HG03565 (cell line): ENCODE measurements around the gene HIVEP2.
A peak's percentile ranks its signal among the peaks of the same experiment; 100 is the strongest.

Experiments used
- ATAC-seq: cut with Tn5 transposase; IDR thresholded peaks from one replicate; pipeline ENCODE4 v1.9.1; 2021; ENCODE audit warnings: mild to moderate bottlenecking, moderate library complexity; ENCODE audit not compliant: unreplicated experiment

Gene HIVEP2

GRCh38 chr6:142823256-142823902 is 121.6 kb downstream of the HIVEP2 start:
- ATAC-seq, result no peak

DNA sequence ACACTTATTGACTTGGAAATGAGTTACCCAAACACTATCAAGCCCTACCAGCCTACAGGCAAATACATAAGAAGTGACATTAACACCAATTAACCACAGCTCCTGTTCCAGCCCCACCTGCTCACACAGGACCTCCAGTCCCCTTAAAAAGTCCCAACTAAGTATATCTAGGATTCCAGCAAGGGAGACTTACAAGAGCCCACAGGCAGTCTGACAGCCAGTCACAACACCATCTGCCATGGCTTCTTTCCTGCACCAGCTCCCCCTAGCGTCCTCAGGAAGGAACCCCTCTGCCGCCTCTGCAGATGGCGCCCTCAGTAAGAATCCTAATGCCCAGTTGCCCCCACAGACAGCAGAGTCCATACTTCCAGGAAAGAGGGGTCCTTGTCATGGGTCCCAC is 122.1 kb downstream of the HIVEP2 start:
- no peak for ATAC-seq

- ATAC-seq, result peak; percentile 71
Observed at GRCh38 chr6:142822383-142822782, 122.6 kb downstream of the HIVEP2 start.

DNA sequence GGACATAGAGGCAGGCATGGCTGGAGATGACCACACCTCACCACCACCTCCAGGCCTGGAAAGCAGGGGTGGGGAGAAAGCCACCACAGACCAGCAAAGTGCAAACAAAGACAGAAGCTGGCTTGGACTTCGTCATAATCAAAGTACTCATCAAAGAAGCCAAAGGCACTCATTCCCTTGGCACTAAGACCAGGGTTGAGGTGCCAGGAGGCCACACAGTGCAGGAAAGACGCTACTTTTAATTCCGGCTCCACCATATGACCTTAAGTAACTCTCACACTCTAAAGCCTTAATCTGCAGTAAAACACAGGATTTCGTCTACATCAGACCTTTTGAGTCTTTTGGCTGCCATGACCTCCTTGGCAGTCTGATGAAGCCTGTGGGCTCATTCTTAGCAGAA is 123.1 kb downstream of the HIVEP2 start:
- ATAC-seq, result no peak

DNA sequence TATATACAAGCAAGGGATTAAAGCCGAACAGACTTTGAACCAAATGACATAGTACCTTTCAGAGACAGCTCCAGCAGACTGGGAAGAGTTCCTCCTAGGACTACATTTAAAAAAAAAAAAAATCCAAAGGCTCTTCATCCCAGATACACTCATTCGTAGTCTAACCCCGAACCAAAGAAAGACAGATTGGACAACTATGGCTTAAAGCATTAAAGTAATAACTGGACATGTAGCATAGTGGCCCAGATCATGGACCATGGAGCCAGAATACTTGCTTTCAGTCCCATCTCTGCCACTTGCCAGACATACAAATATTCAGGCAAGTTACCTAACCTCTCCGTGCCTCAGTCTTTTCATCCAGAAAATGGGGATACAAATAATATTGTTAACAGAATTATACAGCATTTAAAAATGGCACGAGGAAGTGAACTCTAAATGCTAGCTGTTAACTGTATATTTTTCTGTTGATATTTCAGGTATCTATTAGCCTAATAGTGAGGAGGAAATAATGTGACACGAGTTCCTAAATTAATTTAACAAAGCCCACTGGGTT is 123.7 kb downstream of the HIVEP2 start:
- no peak for ATAC-seq

- ATAC-seq, result no peak
Observed at GRCh38 chr6:142820338-142821051, 124.5 kb downstream of the HIVEP2 start.

DNA sequence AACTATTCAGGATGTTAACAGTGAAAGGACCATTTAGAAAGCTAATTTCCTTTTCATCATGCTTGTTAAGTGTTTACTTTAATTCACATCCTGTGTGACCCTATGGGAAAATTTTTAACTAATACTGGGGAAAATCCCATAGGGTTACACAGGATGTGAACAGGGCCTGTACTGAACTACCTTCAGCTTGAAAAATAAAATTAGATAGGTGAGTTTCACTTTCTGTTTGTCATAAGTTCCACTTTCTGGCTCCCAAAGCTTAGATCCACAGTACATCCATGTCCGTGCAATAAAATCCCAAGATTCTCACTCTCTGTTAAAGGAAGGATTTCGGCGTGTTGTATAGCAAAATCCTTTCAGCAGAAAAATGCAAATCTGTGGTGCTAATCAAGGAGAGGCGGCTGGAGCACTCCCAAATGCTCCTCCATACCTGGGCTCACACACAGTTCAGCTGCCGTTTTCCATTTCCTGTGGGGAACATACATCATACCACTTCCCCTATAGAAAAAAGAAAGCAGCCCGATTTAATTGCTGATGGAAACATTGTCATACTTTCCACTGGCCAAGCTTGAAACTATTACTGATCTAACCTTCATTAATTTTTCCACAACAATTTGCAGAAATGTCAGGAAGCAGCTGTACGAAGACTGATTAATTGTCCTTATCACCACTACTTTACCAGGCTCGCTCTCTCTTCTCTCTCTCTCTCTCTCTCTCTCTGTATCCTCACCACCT is 125.2 kb downstream of the HIVEP2 start:
- ATAC-seq, result peak; percentile 53

DNA sequence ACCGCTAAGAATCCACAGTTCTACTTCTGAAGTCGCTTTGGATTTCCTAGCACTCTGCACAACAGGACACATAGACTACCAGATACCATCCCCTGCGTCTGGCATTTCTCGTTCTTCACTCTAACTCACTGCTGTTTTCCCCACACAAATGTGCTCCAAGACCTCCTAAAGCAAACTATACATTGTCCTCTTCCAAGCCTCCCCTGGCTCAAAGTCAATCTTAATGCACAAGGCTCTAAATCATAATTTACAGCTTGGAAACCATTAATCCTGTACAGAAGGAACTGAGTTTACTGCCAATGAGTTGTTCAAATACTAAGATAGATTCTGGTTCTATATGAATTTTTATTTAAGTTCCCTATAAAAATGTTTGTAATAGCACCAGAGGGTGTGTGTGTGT is 128.5 kb downstream of the HIVEP2 start:
- ATAC-seq, result no peak

- no peak for ATAC-seq
Observed at GRCh38 chr6:142816031-142816430, 128.9 kb downstream of the HIVEP2 start.

GRCh38 chr6:142811923-142812322 is 133.1 kb downstream of the HIVEP2 start:
- ATAC-seq, result no peak

DNA sequence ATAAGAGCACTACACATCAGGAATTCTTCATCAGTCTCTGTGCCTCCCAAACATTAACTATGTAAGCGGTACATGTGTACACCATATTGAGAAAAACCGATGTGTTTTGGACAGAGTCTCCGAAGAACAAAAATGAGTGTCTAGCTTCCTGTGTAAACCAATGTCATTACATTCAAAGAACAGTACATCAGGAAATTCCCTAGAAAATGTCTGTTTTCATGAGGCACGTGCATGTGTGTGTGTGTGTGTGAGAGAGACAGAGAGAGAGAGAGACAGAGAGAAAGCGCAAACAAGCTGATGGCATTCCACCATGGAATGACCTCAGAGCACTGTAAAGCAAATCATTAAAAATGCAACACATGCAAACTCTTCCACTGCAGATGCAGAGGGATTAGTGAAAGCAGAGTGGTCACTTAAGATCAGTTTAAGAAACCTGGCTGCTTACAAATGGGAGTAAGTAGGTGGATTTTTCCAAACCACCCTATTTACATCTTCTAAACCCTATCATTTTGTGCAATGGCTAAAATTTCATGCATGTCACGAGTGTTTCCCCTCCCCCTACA is 133.9 kb downstream of the HIVEP2 start:
- no peak for ATAC-seq

DNA sequence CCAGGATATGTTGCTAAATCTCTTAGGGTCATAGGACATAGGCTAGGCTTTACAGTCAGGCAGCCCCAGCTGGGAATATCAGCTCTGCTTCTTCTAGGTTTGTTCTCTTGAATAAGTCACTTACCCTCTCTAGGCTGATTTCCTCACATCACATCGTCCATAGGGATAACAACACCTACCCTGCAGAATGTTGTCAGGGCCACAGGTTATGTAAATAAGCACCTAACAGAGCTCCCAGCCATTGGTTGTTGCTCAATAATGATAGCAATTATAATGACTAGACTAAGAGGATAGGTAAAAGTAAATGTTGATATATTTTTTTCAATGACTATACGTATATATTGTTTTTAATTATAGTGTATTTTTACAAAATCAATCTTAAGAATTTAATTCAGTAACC is 135.0 kb downstream of the HIVEP2 start:
- no peak for ATAC-seq

DNA sequence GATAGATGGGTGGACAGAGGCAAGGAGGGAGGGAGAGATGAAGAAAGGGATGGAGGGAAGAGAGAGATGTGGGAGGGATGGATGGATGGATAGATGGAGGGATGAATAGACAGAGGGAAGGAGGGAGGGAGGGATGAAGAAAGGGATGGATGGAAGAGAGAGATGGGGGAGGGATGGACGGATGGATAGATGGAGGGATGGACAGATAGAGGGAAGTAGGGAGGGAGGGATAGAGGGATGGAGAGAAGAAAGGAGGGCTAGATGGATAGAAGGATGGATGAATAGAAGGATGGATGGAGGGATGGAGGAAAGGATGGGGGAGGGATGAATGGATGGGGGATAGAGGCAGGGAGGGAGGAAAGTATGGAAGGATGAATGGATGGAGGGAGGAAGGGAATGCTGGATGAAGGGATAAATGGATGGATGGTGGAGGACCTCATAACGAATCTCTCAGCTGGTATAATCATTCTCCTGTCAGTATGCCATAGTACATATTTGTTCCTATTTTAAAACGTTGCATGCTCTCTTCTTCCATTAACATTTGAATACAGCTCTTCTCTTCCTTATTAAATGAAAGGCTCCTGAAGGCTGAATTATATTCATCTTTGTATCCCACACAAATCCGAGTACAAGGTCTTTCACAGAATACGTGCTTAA is 136.4 kb downstream of the HIVEP2 start:
- ATAC-seq, result no peak

DNA sequence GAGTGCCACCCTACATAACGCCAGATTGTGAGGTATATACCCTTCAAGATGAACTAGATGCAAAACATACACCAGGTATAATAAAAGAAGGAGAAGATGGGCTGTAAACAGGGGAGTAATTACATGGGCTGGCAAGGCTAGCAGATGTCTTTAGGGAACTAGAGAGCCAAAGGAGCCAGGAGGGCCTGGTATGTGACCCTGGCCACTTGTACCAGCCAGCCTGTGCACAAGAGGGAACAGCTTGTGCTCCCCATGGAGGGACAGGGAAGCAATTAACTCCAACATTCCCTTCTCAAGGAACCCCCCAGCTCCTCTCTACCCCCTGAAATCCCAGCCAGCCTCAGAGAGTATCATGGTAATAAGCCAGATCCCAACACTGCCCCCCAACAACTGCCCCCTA is 139.9 kb downstream of the HIVEP2 start:
- ATAC-seq, result no peak

- no peak for ATAC-seq
Observed at GRCh38 chr6:142804490-142804889, 140.5 kb downstream of the HIVEP2 start.

DNA sequence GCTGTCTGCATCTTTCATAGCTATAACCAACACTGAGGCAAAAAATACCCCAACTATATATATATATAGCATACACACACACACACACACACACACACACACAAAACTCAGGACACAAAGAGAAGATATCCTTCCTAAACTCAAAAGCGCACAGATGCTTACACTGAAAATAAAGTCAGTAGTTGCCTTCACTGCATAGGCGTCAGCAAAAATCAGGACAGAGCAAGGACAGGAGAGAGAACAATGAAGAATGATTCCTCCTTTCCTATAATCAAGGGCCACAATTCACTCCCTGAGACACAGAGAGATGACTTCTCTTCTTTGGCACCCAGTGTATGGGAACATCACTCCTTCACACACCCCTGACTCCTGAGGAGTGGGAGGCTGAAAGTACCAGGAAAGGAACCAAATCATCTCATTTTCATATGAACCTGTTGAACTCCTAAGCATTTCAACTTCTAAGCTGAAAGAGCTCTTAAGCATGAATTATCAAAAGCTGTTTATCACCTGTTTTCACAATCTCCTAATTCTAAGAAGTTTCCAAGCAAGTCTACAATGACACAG is 141.4 kb downstream of the HIVEP2 start:
- ATAC-seq, result no peak

- ATAC-seq, result no peak
Observed at GRCh38 chr6:142803032-142803431, 141.9 kb downstream of the HIVEP2 start.

DNA sequence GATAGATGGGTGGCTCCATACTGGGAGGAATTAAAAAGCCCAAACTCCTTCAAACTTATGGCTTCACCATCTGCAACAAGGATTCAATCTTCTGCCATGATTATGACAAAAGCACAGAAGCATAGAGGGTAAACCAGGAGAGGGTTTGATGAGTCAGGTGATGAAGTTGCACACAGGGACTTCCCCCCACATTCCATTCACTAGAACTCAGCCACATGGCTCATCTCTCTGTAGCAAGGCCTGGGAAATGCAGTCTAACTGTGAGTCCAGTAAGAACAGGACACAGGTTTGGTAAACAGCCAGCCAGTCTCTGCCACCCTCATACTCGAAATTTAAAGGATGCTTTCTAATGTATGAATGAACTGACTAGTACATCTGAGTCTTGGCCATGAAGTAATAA is 142.9 kb downstream of the HIVEP2 start:
- ATAC-seq, result peak; percentile 53

DNA sequence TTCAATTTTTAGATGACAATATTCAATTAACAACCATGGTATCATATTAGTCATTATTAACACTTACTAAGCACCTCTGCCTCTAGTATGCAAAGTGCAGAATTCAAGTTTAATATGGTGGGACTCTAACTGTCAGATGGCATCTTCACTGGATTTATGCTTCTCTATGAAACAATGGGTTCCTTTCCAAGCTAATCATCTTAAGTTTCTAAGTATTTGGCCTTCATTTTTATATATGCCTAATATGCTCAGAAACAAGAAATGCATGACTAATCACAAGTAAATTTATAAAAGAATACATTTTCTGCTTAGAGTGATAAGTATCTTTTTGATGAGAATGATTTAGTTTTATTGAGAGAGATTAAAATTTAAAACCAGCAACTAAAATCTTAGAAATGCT is 144.7 kb downstream of the HIVEP2 start:
- no peak for ATAC-seq

GRCh38 chr6:142799639-142800038 is 145.3 kb downstream of the HIVEP2 start:
- no peak for ATAC-seq

- no peak for ATAC-seq
Observed at GRCh38 chr6:142797159-142797558, 147.8 kb downstream of the HIVEP2 start.
